GM13977 (cell line): ENCODE results near the gene BCO2.

Experiments
- DNase-seq: peaks from one replicate; pipeline ENCODE4 v3.0.0; 2012; ENCODE audit warnings: low spot score
- in situ Hi-C: fragments of 300-500 bp; cut with MboI; formaldehyde crosslinking; loops from one replicate; pipeline ENCODE4 v1.12.0; 2022; ENCODE audit warnings: low sequenced_read_pairs, low pct_unique_long_range_greater_than_20kb, mixed read lengths, inconsistent platforms; ENCODE audit not compliant: unreplicated experiment
- TF ChIP-seq, protein P1 (sequence below): IDR thresholded peaks from 2 replicates; pipeline ENCODE4 v1.5.1; 2012; ENCODE audit warnings: mild to moderate bottlenecking, control low read depth; ENCODE audit not compliant: insufficient read depth; ENCODE audit errors: extremely low read depth, missing control alignments

The BCO2 gene

DNA sequence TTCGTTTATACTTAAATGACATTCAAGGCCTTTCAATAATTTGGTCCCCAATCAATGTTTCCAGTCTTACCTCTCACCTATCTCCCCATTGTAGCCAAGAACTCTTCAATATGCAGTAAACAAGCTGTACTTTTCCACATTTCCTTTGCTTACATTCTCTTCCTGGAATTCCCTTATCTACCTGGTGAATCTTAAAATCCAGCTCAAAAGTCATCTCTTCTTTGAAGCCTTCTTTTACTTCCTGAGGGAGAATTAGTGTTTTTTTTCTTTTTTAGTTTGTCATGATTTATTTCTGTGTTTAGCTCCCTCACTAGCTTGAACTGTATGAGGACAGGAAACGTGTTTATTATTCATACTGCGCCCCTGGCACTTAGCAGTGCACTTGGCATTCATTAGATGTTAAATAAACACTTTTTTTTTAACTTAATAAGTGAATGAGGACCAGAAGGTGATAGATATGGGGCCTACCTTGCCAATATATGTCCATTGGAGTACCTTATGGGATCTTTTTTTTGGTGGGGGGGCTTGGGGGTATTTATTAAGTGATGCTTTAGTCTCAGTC lies 46.0 kb downstream of the BCO2 start:
- TF ChIP-seq, protein P1, sequence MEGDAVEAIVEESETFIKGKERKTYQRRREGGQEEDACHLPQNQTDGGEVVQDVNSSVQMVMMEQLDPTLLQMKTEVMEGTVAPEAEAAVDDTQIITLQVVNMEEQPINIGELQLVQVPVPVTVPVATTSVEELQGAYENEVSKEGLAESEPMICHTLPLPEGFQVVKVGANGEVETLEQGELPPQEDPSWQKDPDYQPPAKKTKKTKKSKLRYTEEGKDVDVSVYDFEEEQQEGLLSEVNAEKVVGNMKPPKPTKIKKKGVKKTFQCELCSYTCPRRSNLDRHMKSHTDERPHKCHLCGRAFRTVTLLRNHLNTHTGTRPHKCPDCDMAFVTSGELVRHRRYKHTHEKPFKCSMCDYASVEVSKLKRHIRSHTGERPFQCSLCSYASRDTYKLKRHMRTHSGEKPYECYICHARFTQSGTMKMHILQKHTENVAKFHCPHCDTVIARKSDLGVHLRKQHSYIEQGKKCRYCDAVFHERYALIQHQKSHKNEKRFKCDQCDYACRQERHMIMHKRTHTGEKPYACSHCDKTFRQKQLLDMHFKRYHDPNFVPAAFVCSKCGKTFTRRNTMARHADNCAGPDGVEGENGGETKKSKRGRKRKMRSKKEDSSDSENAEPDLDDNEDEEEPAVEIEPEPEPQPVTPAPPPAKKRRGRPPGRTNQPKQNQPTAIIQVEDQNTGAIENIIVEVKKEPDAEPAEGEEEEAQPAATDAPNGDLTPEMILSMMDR, result no peak
- no peak for DNase-seq
- in situ Hi-C loops, result loop anchor here (10.0 kb wide), 1 partner anchor 53 kb away; no protein-coding TSS in a partner anchor

- in situ Hi-C loops, result loop anchor here (10.0 kb wide), 1 partner anchor 52 kb away; no protein-coding TSS in a partner anchor
- TF ChIP-seq, protein P1, result no peak
- DNase-seq, result no peak
Measured at GRCh38 chr11:112222303-112222702, 47.0 kb downstream of the BCO2 start.

DNA sequence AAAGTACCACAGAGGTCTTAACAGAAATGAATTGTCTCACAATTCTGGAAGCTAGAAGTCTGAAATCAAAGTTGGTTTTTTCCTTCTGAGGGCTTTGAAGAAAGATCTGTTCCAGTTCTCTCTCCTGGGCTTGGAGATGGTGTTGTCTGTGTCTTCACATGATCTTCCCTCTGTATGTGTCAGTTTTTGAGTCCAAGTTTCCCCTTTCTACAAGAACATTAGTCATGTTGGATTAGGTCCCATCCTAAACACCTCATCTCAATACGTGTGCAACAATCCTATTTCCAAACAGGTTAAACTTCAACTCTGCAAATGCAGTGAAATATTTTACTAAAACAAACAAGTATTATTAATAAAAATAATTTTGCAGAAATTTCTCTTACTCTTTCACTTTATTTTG lies 47.8 kb downstream of the BCO2 start:
- DNase-seq, result no peak
- in situ Hi-C loops, result loop anchor here (10.0 kb wide), 1 partner anchor 52 kb away; no protein-coding TSS in a partner anchor

GRCh38 chr11:112223754-112224532 lies 48.6 kb downstream of the BCO2 start:
- TF ChIP-seq, protein P1, result no peak
- no peak for DNase-seq
- in situ Hi-C loops, result loop anchor here (10.0 kb wide), 1 partner anchor 51 kb away; no protein-coding TSS in a partner anchor

More for the DNA sequence above, 47.8 kb downstream of the BCO2 start:
- TF ChIP-seq, protein P1, result no peak

DNA sequence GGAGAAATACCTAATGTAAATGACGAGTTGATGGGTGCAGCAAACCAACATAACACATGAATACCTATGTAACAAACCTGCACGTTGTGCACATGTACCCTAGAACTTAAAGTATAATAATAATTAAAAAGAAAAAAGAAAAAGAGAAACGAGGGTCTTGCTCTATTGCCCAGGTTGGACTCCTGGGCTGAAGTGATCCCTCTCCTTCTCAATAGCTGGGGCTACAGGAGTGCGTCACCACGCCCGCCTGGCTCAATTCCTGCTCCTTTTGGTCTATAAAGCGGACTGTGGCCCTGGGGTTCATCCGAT lies 50.4 kb downstream of the BCO2 start:
- no peak for DNase-seq

DNA sequence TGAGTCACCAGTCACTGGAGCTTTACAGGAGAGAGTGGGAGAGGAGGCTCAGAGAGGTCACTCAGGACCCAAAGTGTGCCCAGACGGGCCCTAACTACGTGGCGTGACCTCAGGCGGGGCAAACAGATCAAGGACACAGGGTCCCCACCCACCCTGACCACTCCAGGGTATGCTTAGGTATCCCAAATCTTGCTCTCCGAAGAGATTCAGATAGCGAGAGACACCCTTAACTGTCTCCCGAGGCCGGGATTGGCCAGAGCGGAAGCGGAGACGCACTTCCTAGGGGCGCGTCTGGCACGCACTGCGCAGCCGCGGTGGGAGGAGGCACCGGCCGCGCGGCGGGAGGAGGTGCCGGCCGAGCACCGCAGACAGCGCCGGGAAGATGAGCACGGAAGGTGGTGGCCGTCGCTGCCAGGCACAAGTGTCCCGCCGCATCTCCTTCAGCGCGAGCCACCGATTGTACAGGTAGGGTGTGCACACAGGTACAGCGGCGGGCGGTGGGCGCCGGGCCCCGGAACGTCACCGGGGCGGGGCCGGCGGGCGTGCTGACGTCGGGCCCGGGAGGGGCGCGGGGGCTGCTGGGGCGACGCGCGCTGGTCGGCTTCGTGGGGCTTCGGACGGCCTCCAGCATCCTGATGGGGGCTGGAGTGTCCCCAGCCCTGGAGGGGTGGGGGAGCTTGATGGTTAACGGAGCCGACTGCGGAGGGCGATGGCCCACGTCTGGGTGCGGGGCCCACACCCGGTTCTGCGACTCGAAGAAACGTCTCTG lies 50.9 kb downstream of the BCO2 start, which contains the start of gene PTS:
Gene PTS (plus strand): TSS at position 367 of the 769 bp plus-strand sequence. CDS start 16 bp downstream, at position 383.
- TF ChIP-seq, protein P1, result no peak
- peak; percentile 95 for DNase-seq
- in situ Hi-C loops, result loop anchor here (10.0 kb wide), 1 partner anchor 49 kb away; no protein-coding TSS in a partner anchor

More for the DNA sequence above, 50.4 kb downstream of the BCO2 start:
- in situ Hi-C loops, result loop anchor here (10.0 kb wide), 1 partner anchor 49 kb away; no protein-coding TSS in a partner anchor
- TF ChIP-seq, protein P1, result no peak
